B cell (primary cell): ENCODE measurements around the gene RPA1. TPM values are rescaled to one million over a fixed set of nuclear protein-coding genes. Genes with fewer than 3 reads are reported as not detected.
A peak's percentile ranks its signal among the peaks of the same experiment; 100 is the strongest.
"Not testable (repeated sequence)": the region's sequence is repeated elsewhere in the genome, so short reads cannot be mapped to it uniquely, and the experiment has no call there.

Source experiments
- ATAC-seq: fragments of 200-7000 bp; cut with Tn5 transposase; one replicate; pipeline ENCODE4 v1.10.0; 2021; ENCODE audit warnings: low read depth, mild to moderate bottlenecking, moderate number of reproducible peaks, moderate library complexity
- CTCF ChIA-PET: fragments of 350-600 bp; sonication (Branson Sonifier 250); formaldehyde crosslinking; loops from one replicate; lab custom pipeline; 2021; ENCODE audit warnings: antibody characterized with exemption, inconsistent platforms; lab: Charles Lee
- POLR2A ChIA-PET: fragments of 350-600 bp; sonication (Branson Sonifier 250); formaldehyde crosslinking; loops from one replicate; lab custom pipeline; 2021; ENCODE audit warnings: antibody characterized with exemption; lab: Charles Lee
- DNase-seq: peaks from one replicate; pipeline ENCODE4 v3.0.0; 2013
- H2AFZ ChIP-seq: 2 replicates; pipeline ENCODE4 v1.6.1; 2012; ENCODE audit warnings: mild to moderate bottlenecking, low read depth, low read length; ENCODE audit not compliant: insufficient read depth, poor library complexity, severe bottlenecking
- H3K27ac ChIP-seq, 2 donors: 1 replicate in 1 of 2; 2 replicates in 1 of 2; pipeline ENCODE4 v1.5.1; 2012 to 2013; ENCODE audit warnings: low read length in 2 of 2, mild to moderate bottlenecking in 2 of 2, moderate library complexity in 1 of 2
- H3K27me3 ChIP-seq, 4 experiments: fragments of 200-600 bp in 1 of 4; sonication (generic) in 1 of 4; replicated peaks in 1 of 4; 1 replicate in 2 of 4; 2 replicates in 2 of 4; pipeline versions ENCODE4 v1.6.1 to v1.7.0; 2013 to 2016; ENCODE audit warnings: low read length in 3 of 4, mild to moderate bottlenecking in 2 of 4, mixed read lengths in 1 of 4, moderate library complexity in 1 of 4; ENCODE audit not compliant: insufficient read depth in 4 of 4, control insufficient read depth in 3 of 4; ENCODE audit errors: control extremely low read depth in 1 of 4
- H3K36me3 ChIP-seq, 2 experiments: replicated peaks in 1 of 2; 1 replicate in 1 of 2; 2 replicates in 1 of 2; pipeline versions ENCODE4 v1.6.1 to v1.7.1; 2013; ENCODE audit warnings: low read length in 1 of 2; ENCODE audit not compliant: insufficient read depth in 2 of 2, control insufficient read depth in 1 of 2; ENCODE audit errors: control extremely low read depth in 1 of 2, extremely low read depth in 1 of 2
- H3K4me1 ChIP-seq, 2 donors: fragments of 200-600 bp in 1 of 2; sonication (generic) in 1 of 2; 1 replicate in 1 of 2; 2 replicates in 1 of 2; pipeline versions ENCODE4 v1.5.1 to v1.6.1; 2013 to 2017; ENCODE audit warnings: low read length in 2 of 2; ENCODE audit not compliant: control insufficient read depth in 2 of 2, insufficient read depth in 2 of 2
- H3K4me2 ChIP-seq: replicated peaks from 2 replicates; pipeline ENCODE3; 2012; ENCODE audit warnings: mild to moderate bottlenecking, low read depth, low read length; ENCODE audit not compliant: poor library complexity, severe bottlenecking
- H3K4me3 ChIP-seq, 5 experiments: fragments of 200-600 bp in 1 of 5; sonication (generic) in 1 of 5; 1 replicate in 3 of 5; 2 replicates in 2 of 5; pipeline versions ENCODE4 v1.5.1 to v1.7.0; 2011 to 2016; ENCODE audit warnings: low read length in 4 of 5, mild to moderate bottlenecking in 4 of 5, low read depth in 2 of 5, control low read depth in 1 of 5, moderate library complexity in 1 of 5; ENCODE audit not compliant: insufficient read depth in 1 of 5; ENCODE audit errors: control extremely low read depth in 1 of 5, extremely low read depth in 1 of 5
- H3K79me2 ChIP-seq: fragments of 200-600 bp; sonication (generic); one replicate; pipeline ENCODE4 v1.6.0; 2016; ENCODE audit warnings: low read length; ENCODE audit not compliant: control insufficient read depth, insufficient read depth
- H3K9ac ChIP-seq: fragments of 200-600 bp; sonication (generic); 2 replicates; pipeline ENCODE4 v1.6.1; 2017; ENCODE audit warnings: mild to moderate bottlenecking, low read length, moderate library complexity
- H3K9me3 ChIP-seq, 3 donors: one replicate each; pipeline versions ENCODE4 v1.6.1 to v1.7.1; 2013; ENCODE audit warnings: low read length in 2 of 3; ENCODE audit not compliant: control insufficient read depth in 2 of 3, insufficient read depth in 1 of 3; ENCODE audit errors: control extremely low read depth in 1 of 3
- H4K20me1 ChIP-seq: 2 replicates; pipeline ENCODE4 v1.6.0; 2012; ENCODE audit warnings: mild to moderate bottlenecking, low read length; ENCODE audit not compliant: insufficient read depth, control insufficient read depth, poor library complexity, severe bottlenecking
- H3K27ac Mint-ChIP-seq: one replicate; pipeline ENCODE4 v1.8.0; 2021; ENCODE audit warnings: mixed read lengths
- H3K27me3 Mint-ChIP-seq: one replicate; pipeline ENCODE4 v1.8.0; 2021; ENCODE audit warnings: mixed read lengths
- H3K4me1 Mint-ChIP-seq: one replicate; pipeline ENCODE4 v1.8.0; 2021; ENCODE audit warnings: mixed read lengths
- H3K4me3 Mint-ChIP-seq: one replicate; pipeline ENCODE4 v1.8.0; 2021; ENCODE audit warnings: mixed read lengths
- H3K9me3 Mint-ChIP-seq: one replicate; pipeline ENCODE4 v1.8.0; 2022; ENCODE audit warnings: mixed read lengths; ENCODE audit not compliant: insufficient read depth
- CTCF ChIP-seq: fragments of 200-600 bp; IDR thresholded peaks from one replicate; pipeline ENCODE4 v1.8.0; 2022; ENCODE audit warnings: antibody characterized with exemption, mild to moderate bottlenecking
- EZH2 ChIP-seq: IDR thresholded peaks from 2 replicates; pipeline ENCODE4 v1.6.1; 2012; ENCODE audit warnings: borderline replicate concordance, low read depth, mild to moderate bottlenecking, moderate library complexity, low read length; ENCODE audit not compliant: insufficient read depth, poor library complexity, severe bottlenecking
- WGBS: methylation state at CpG from one replicate; pipeline ENCODE4 v1.1.5; 2013; ENCODE audit warnings: missing lambda C conversion rate; ENCODE audit not compliant: insufficient coverage; 5-methylcytosine and 5-hydroxymethylcytosine counted together
- intact Hi-C: fragments of 100-400 bp; cut with micrococcal nuclease; formaldehyde crosslinking; loops from one replicate; pipeline ENCODE4 v1.10.0; 2022
- polyA plus RNA-seq: library from polyadenylated mRNA; depleted of rRNA; stranded (reverse); fragments of >200 nt; gene quantifications from 2 replicates; pipeline ENCODE4 v1.2.3, GENCODE V29; 2012
- total RNA-seq, 2 donors: library from RNA; stranded (reverse); fragments of 120-200 nt in 1 of 2; gene quantifications; 1 replicate in 1 of 2; 2 replicates in 1 of 2; pipeline versions ENCODE4 v1.2.3 to v1.2.4, GENCODE V29; 2013 to 2022

The RPA1 gene
- total and polyA plus RNA-seq, 2 donors (not counting 1 experiment from before 2014, with no cell fraction given) = 27.0 to 94.5 TPM

- H3K4me1 Mint-ChIP-seq = peaks cover 4% of the 10 kb centered on the region
- no peak overlapping the region for H3K4me3 Mint-ChIP-seq
Observed at GRCh38 chr17:1796800-1797199, 33.0 kb upstream of the RPA1 start.

DNA sequence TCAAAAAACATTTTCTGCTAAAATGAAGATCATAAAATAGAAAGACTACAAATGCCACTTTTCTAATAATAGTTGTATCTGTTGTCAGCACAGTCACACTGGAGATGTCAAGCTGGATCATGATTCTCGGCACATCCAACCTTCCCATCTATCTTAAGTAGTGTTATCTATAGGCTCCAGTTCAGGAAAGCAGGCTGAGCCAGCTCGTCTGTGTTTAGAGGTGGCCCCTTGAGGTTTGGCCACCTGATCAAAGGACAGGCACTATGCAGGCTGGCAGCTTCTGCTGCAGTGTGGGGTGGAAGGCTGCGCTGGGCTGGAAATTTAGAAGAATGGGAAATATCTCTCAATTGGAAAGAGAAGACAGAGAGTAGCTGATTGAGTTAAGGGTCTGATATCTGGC lies 32.5 kb upstream of the RPA1 start:
- Histone ChIP-seq H3K9me3 (no peaks in the 10 kb centered on the region), H3K36me3 (peaks cover 7 to 16% of the 10 kb centered on the region in 2 experiments), H2AFZ (no peak overlapping the region), H3K9ac (no peak overlapping the region), H3K4me3 (no peak overlapping the region), H4K20me1 (no peaks in the 10 kb centered on the region), H3K4me1 (no peaks in the 10 kb centered on the region), H3K27ac (no peak overlapping the region), H3K79me2 (peaks cover 9% of the 10 kb centered on the region), H3K27me3 (no peaks in the 10 kb centered on the region), H3K4me2 (no peak overlapping the region)
- Mint-ChIP-seq H3K27ac (peak overlapping the region; percentile 7), H3K27me3 (no peaks in the 10 kb centered on the region), H3K4me1 (peaks cover 4% of the 10 kb centered on the region), H3K4me3 (no peak overlapping the region), H3K9me3 (no peaks in the 10 kb centered on the region)
- DNase-seq = no peak
- intact Hi-C loops = no loop called here
- ChIA-PET POLR2A (no interaction called here), CTCF (interaction anchor here (1.1 to 2.0 kb wide), 3 partner anchors 14 to 77 kb away, joined by 3 to 8 read pairs (median 4); no protein-coding TSS in a partner anchor)
- WGBS = 50% methylated on average over 2 of the region's 3 CpGs
- no peak for ATAC-seq
- TF ChIP-seq CTCF = no peak
- TF ChIP-seq EZH2 = no peak

More at GRCh38 chr17:1796800-1797199, 33.0 kb upstream of the RPA1 start:
- H3K27me3 ChIP-seq = no peaks in the 10 kb centered on the region
- no peak overlapping the region for H3K4me2 ChIP-seq
- Mint-ChIP-seq H3K9me3 (no peaks in the 10 kb centered on the region), H3K27me3 (no peaks in the 10 kb centered on the region), H3K27ac (no peak overlapping the region)
- H3K9ac ChIP-seq = no peak overlapping the region
- H3K79me2 ChIP-seq = peaks cover 9% of the 10 kb centered on the region
- no peaks in the 10 kb centered on the region for H3K4me1 ChIP-seq
- no peak overlapping the region for H3K4me3 ChIP-seq
- no peaks in the 10 kb centered on the region for H4K20me1 ChIP-seq
- peaks cover 7 to 16% of the 10 kb centered on the region in 2 experiments for H3K36me3 ChIP-seq
- ATAC-seq (no peak), DNase-seq (no peak)
- POLR2A ChIA-PET = no interaction called here
- intact Hi-C loops = no loop called here
- CTCF ChIA-PET = interaction anchor here (1.1 to 2.0 kb wide), 3 partner anchors 13 to 77 kb away, joined by 3 to 8 read pairs (median 4); no protein-coding TSS in a partner anchor
- WGBS = no CpG with 5 or more reads among the region's 1 CpG
- TF ChIP-seq EZH2 (no peak), CTCF (no peak)
- no peak overlapping the region for H3K27ac ChIP-seq
- no peak overlapping the region for H2AFZ ChIP-seq
- H3K9me3 ChIP-seq = no peaks in the 10 kb centered on the region

DNA sequence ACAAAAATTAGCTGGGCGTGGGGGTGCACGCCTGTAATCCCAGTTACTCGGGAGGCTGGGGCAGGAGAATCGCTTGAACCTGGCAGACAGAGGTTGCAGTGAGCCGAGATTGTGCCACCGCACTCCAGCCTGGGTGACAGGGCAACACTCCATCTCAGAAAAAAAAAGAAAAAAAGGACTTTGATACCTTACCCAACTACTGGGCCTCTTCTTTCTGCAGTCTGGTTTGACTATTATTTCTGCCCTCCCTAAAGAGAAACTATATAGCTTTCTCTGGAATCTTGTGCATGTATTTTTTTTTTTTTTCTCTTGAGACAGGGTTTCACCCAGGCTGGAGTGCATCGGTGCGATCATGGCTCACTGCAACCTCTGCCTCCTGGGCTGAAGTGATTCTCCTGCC lies 32.0 kb upstream of the RPA1 start:
- H3K27me3 ChIP-seq, H3K4me2 ChIP-seq, POLR2A ChIA-PET, H3K79me2 ChIP-seq, intact Hi-C loops, H4K20me1 ChIP-seq, H3K4me3 ChIP-seq, H3K4me1 Mint-ChIP-seq, H3K4me3 Mint-ChIP-seq, H2AFZ ChIP-seq, H3K27ac ChIP-seq, H3K9me3 Mint-ChIP-seq, DNase-seq, H3K9ac ChIP-seq, H3K9me3 ChIP-seq, H3K27ac Mint-ChIP-seq, H3K27me3 Mint-ChIP-seq, H3K4me1 ChIP-seq, ATAC-seq: not testable (repeated sequence)
- CTCF ChIA-PET = interaction anchor here (0.7 to 2.0 kb wide), 5 partner anchors 14 to 83 kb away, joined by 3 to 8 read pairs (median 4); no protein-coding TSS in a partner anchor
- 100% methylated on average over 5 of the region's 8 CpGs for WGBS
- H3K36me3 ChIP-seq = peaks cover 7 to 20% of the 10 kb centered on the region in 2 experiments
